ENCODE data around the gene PLCB4. TPM values are rescaled to one million over a fixed set of nuclear protein-coding genes. Genes with fewer than 3 reads are reported as not detected.
"Not testable (repeated sequence)": the region's sequence is repeated elsewhere in the genome, so short reads cannot be mapped to it uniquely, and the experiment has no call there.

Gene PLCB4
- 10 to 100 TPM; 13.5 to 15.1 (median 14.4) TPM for polyA plus RNA-seq (ENCODE audit: insufficient read length in 4 of 4)

- peak; percentile 39 to 50 (median 48) for DNase-seq (ENCODE audit: low read depth in 4 of 4, low spot score in 2 of 4)
These were observed at the start of gene PLCB4 for GRCh38 chr20:9068841-9069663. Gene PLCB4 (plus strand): TSS chr20:9069087. CDS start chr20:9307815, 238,728 bp downstream.

GRCh38 chr20:9019833-9020232 lies 49.1 kb upstream of the PLCB4 start:
- no peak for DNase-seq (ENCODE audit: low read depth in 4 of 4, low spot score in 2 of 4)

DNA sequence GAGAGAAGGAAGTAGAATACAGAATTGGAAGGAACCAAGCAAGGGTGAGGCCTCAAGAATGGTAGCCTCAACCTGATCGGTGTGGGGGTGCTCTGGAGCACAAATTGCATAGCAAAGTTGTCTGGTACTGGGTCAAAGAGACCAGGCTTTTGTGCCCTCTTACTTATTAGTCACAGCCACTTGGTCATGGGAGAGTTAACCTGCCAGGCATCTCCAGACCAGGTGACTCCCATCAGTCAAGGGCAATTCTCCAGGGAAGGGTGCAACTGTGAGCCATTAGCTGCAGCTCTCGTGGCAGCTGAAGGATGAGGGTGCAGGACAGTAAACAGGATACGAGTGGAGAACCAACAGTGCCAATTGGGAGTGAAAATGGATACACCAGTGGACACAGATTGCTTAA lies 47.7 kb upstream of the PLCB4 start:
- no peak for DNase-seq (ENCODE audit: low read depth in 4 of 4, low spot score in 2 of 4)

GRCh38 chr20:9021699-9022098 lies 47.2 kb upstream of the PLCB4 start:
- no peak for DNase-seq (ENCODE audit: low read depth in 4 of 4, low spot score in 2 of 4)

- DNase-seq (ENCODE audit: low read depth in 4 of 4, low spot score in 2 of 4), result no peak
These were observed 46.5 kb upstream of the PLCB4 start for GRCh38 chr20:9022376-9022775.

GRCh38 chr20:9024606-9025005 lies 44.3 kb upstream of the PLCB4 start:
- DNase-seq (ENCODE audit: low read depth in 4 of 4, low spot score in 2 of 4), result no peak

DNA sequence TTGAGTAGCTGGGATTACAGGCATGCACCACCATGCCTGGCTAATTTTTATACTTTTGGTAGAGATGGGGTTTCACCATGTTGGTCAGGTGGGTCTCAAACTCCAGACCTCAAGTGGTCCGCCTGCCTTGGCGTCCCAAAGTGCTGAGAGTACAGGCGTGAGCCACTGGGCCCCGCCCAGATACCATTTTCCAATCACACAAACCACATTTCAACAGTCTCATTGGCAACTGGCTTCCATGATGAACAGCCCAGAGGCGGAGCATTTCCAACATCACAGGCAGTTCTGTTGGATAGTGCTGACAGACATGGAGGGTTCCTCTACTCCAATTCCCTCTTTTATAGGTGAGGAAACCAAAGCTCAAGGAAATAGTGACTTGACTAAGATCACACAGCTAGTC lies 43.9 kb upstream of the PLCB4 start:
- DNase-seq (ENCODE audit: low read depth in 4 of 4, low spot score in 2 of 4), result no peak

- DNase-seq (ENCODE audit: low read depth in 4 of 4, low spot score in 2 of 4), result no peak
These were observed 43.2 kb upstream of the PLCB4 start for GRCh38 chr20:9025643-9026042.

DNA sequence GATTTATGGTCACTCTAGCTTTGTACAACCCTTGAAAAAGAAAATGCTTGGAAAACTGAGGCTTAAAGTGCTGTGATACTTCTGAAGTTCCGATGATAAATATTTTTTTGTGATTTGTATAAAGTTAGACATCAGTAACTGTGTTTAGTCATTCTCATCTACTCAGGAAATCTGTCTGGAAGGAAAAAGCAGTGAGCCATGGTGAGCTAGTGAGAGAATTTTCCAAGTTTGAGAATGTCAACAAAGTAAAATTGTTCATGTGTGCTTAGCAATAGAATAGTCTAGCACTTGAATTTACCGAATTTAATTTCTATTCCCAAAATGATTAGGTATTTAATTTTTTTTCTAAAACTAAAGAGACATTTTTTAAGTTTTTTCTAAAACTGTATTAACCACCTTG lies 41.3 kb upstream of the PLCB4 start:
- DNase-seq (ENCODE audit: low read depth in 4 of 4, low spot score in 2 of 4), result no peak

DNA sequence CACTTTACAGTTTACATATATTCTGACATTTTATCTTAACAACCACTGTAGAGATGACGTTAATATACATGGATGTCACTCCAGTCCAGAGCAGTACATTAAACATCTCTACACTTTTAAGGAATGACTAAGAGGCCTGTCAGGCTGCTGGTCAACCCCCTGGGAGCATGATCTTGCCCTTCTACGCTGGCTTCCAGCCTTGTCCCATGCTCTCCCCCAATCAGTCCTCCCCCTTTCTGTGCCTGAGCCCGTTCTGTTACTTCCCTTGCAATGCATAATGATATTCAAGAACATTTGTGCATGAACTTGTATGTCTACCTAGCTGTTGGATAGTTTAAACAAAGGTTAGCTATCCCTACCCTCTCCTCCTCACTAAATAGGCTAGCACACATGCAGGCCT lies 40.5 kb upstream of the PLCB4 start:
- no peak for DNase-seq (ENCODE audit: low read depth in 4 of 4, low spot score in 2 of 4)

GRCh38 chr20:9031991-9032390 lies 36.9 kb upstream of the PLCB4 start:
- DNase-seq (ENCODE audit: low read depth in 4 of 4, low spot score in 2 of 4), result no peak

GRCh38 chr20:9032758-9033157 lies 36.1 kb upstream of the PLCB4 start:
- no peak for DNase-seq (ENCODE audit: low read depth in 4 of 4, low spot score in 2 of 4)

- DNase-seq (ENCODE audit: low read depth in 4 of 4, low spot score in 2 of 4), result no peak
These were observed 33.8 kb upstream of the PLCB4 start for GRCh38 chr20:9035126-9035525.

DNA sequence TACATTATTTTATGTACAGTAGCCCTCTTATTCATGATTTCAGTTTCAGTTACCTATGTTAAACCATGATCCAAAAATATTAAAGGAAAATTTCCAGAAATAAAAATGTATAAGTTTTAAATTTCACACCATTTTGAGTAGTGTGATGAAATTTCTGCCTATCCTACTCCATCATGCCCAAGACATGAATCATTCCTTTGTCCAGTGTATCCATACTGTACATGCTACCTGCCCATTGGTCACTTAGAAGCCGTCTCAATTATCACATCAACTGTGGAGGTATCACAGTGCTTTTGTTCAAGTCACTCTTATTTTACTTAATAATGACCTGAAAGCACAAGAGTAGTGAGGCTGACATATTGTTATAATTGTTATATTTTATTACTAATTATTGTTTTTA lies 32.3 kb upstream of the PLCB4 start:
- no peak for DNase-seq (ENCODE audit: low read depth in 4 of 4, low spot score in 2 of 4)

GRCh38 chr20:9038791-9039535 lies 29.9 kb upstream of the PLCB4 start:
- DNase-seq (ENCODE audit: low read depth in 4 of 4, low spot score in 2 of 4), result peak in 1 of 4 donors; percentile 15

GRCh38 chr20:9040863-9041524 lies 27.9 kb upstream of the PLCB4 start:
- no peak for DNase-seq (ENCODE audit: low read depth in 4 of 4, low spot score in 2 of 4)

DNA sequence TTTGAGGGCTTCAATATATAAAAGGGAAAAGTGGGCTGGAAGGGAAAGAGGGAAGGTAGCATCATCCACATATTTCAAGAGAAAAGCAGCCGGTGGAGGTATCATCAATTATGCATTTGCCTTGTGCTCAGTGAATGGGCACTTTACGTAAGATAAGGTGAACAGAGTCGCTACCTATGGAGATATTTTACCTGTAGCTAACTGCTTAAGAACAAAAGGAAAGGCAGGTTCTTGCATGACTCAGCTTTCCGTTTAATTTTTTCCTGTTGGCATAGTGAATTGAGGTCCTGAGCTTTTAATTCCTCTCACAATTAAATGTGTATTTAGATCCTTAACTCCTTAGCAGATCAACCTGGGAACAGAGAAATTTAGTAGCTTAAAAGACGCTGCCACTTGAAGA lies 25.5 kb upstream of the PLCB4 start:
- no peak for DNase-seq (ENCODE audit: low read depth in 4 of 4, low spot score in 2 of 4)

- DNase-seq (ENCODE audit: low read depth in 4 of 4, low spot score in 2 of 4), result not testable (repeated sequence)
These were observed 21.0 kb upstream of the PLCB4 start for GRCh38 chr20:9047928-9048327.

DNA sequence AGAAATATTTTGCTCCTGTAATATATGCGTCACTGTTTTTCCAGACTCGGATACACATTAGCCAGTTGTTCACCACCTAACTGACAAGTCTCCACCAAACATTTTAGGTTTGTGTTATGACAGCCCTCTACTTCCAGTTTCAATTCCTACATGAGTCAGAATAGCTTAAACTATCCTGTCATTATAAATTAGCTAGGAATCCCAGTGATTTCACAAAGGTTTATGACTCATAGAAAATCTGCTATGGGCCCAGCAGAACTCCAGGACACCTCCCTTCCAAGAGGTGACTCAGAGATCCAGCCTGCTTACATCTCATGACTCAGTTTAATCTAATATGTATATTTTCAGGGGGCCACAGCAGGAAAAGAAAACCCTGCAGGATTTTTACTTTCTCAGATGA lies 17.4 kb upstream of the PLCB4 start:
- DNase-seq (ENCODE audit: low read depth in 4 of 4, low spot score in 2 of 4), result no peak

DNA sequence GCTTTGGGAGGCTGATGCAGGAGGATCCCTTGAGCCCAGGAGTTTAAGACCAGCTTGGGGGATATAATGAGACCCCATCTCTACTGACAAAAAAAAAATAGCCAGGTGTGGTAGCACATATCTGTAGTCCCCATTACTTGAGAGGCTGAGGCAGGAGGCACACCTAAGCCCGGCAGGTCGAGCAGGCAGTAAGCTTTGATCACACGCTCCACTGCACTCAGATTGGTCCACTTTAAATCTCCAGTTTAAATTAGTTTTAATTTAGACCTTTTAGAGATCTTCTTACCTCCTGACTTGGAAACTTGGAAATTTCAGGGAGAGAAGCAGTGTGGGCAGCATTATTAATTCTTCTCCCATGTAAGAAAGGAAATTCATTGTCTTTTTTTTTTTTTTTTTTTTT lies 16.8 kb upstream of the PLCB4 start:
- DNase-seq (ENCODE audit: low read depth in 4 of 4, low spot score in 2 of 4), result no peak

DNA sequence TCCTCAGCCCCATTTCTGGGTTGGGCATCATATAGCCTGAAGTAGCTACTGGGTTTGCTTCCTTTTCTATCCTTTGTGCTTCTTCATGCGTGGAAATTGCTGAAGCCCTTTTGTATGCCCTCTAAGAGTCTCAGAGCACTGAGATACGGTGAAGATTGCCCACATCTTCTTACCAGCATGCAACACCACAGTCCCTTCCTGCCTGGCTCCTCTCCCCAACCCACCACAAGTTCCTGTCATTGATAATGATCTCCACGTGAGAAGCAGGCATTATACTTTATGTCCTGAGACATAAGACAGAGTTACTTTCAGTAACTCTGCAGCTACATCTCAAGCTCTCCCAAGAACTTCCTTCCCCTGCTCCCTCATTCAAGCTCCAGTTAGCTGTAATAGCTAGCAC lies 15.8 kb upstream of the PLCB4 start:
- DNase-seq (ENCODE audit: low read depth in 4 of 4, low spot score in 2 of 4), result no peak
